GM13977 (cell line): ENCODE results near the gene PGA3.
"Not testable (repeated sequence)": the region's sequence is repeated elsewhere in the genome, so short reads cannot be mapped to it uniquely, and the experiment has no call there.

Source experiments
- DNase-seq: peaks from one replicate; pipeline ENCODE4 v3.0.0; 2012; ENCODE audit warnings: low spot score
- CTCF ChIP-seq: IDR thresholded peaks from 2 replicates; pipeline ENCODE4 v1.5.1; 2012; ENCODE audit warnings: mild to moderate bottlenecking, control low read depth; ENCODE audit not compliant: insufficient read depth; ENCODE audit errors: extremely low read depth, missing control alignments
- in situ Hi-C: fragments of 300-500 bp; cut with MboI; formaldehyde crosslinking; loops from one replicate; pipeline ENCODE4 v1.12.0; 2022; ENCODE audit warnings: low sequenced_read_pairs, low pct_unique_long_range_greater_than_20kb, mixed read lengths, inconsistent platforms; ENCODE audit not compliant: unreplicated experiment

The PGA3 gene

GRCh38 chr11:61172888-61173287 is 30.4 kb upstream of the PGA3 start:
- in situ Hi-C loops = no loop called here
- no peak for DNase-seq
- TF ChIP-seq CTCF = no peak

GRCh38 chr11:61173456-61173855 is 29.9 kb upstream of the PGA3 start:
- no peak for DNase-seq
- TF ChIP-seq CTCF = peak; percentile 37
- in situ Hi-C loops = no loop called here

- no peak for DNase-seq
- in situ Hi-C loops = no loop called here
- no peak for TF ChIP-seq CTCF
Observed at GRCh38 chr11:61174273-61174672, 29.0 kb upstream of the PGA3 start.

GRCh38 chr11:61174949-61175348 is 28.4 kb upstream of the PGA3 start:
- TF ChIP-seq CTCF = no peak
- DNase-seq = no peak
- in situ Hi-C loops = loop anchor here (25.0 kb wide), 1 partner anchor 338 kb away; the partner anchor contains the start of gene CCDC86

- DNase-seq = no peak
- in situ Hi-C loops = loop anchor here (25.0 kb wide), 1 partner anchor 339 kb away; the partner anchor contains the start of gene CCDC86
- no peak for TF ChIP-seq CTCF
Observed at GRCh38 chr11:61176446-61176845, 26.9 kb upstream of the PGA3 start.

GRCh38 chr11:61180205-61180604 is 23.1 kb upstream of the PGA3 start:
- in situ Hi-C loops = loop anchor here (25.0 kb wide), 1 partner anchor 343 kb away; the partner anchor contains the start of gene CCDC86
- not testable (repeated sequence) for DNase-seq

- TF ChIP-seq CTCF = no peak
- in situ Hi-C loops = loop anchor here (25.0 kb wide), 1 partner anchor 344 kb away; the partner anchor contains the start of gene CCDC86
- DNase-seq = no peak
Observed at GRCh38 chr11:61181489-61181888, 21.8 kb upstream of the PGA3 start.
